ENCODE data around the gene GNMT. TPM values are rescaled to one million over a fixed set of nuclear protein-coding genes. Genes with fewer than 3 reads are reported as not detected.

Gene GNMT
- polyA plus RNA-seq, 1 of the 3 experiments (the other 2 are of a cell fraction), result 2.0 TPM

DNA sequence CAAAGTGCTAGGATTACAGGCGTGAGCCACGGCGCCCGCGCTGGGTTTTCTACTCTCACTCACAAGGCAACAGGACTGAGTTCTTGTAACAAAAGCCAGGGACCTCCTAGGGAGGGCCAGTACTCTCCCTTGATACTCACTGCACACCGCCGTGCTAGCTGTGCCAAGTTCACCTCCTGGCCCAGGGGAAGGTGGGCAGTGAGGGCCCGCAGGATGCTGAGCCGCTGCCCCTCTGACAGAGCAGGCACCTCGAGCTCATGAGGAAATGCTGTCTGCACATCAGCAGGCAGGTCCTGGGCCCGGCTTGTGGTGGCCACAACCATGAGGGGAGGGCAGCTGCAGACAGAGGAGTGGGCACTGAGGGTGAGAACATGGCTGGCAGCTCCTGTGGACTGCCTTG, 6.7 kb downstream of the GNMT start:
- WGBS (ENCODE audit: low lambda C conversion rate), result 98% methylated on average over 11 of the region's 11 CpGs

More for the DNA sequence above, 6.7 kb downstream of the GNMT start:
- Histone ChIP-seq H3K4me2 (no peak overlapping the region), H3K4me3 (ENCODE audit: low read depth in 2 of 2, low read length in 1 of 2) (no peak overlapping the region), H3K36me3 (replicated peaks in 1 of 2; ENCODE audit: control insufficient read depth in 1 of 2, insufficient read depth in 2 of 2, low read length in 1 of 2) (peaks cover 0 to 41% of the 10 kb centered on the region in 2 experiments), H3K27me3 (ENCODE audit: insufficient read depth) (no peaks in the 10 kb centered on the region), H3K9me2 (no peaks in the 10 kb centered on the region), H3K4me1 (ENCODE audit: control insufficient read depth in 1 of 2, insufficient read depth in 2 of 2, low read depth in 1 of 2, low read length in 1 of 2) (peaks cover 0 to 9% of the 10 kb centered on the region in 2 experiments; a peak in 3 of 4 replicates), H3K9me3 (no peaks in the 10 kb centered on the region), H2AFZ (ENCODE audit: low read depth) (no peak overlapping the region), H3F3A (replicated peaks; ENCODE audit: insufficient read depth) (peaks cover 6% of the 10 kb centered on the region), H3K27ac (ENCODE audit: low read depth in 2 of 2, low read length in 1 of 2) (no peak overlapping the region), H3K79me2 (ENCODE audit: insufficient read depth) (no peaks in the 10 kb centered on the region), H3K9ac (no peak overlapping the region), H4K20me1 (ENCODE audit: insufficient read depth) (no peaks in the 10 kb centered on the region)
- CTCF ChIA-PET, result interaction anchor here (1.3 kb wide), 1 partner anchor 12 kb away, joined by 4 read pairs; the partner anchor contains the start of gene PEX6
- POLR2A ChIA-PET, result no interaction called here
- DNase-seq, result no peak
- TF ChIP-seq SMC3 (IDR thresholded peaks at IDR 0.05; ENCODE audit: low read depth, low read length) (no peak), NRF1 (IDR thresholded peaks at IDR 0.05; ENCODE audit: low read depth, low read length) (no peak), CTCF (IDR thresholded peaks at IDR 0.05) (no peak), RXRA (IDR thresholded peaks at IDR 0.05; ENCODE audit: borderline replicate concordance, low read depth) (no peak), EP300 (IDR thresholded peaks at IDR 0.05; ENCODE audit: borderline replicate concordance in 1 of 2, low read depth in 1 of 2, low read length in 1 of 2) (no peak), ZBTB33 (IDR thresholded peaks at IDR 0.05; ENCODE audit: borderline replicate concordance, low read depth) (no peak)
- TF ChIP-seq, protein P1, sequence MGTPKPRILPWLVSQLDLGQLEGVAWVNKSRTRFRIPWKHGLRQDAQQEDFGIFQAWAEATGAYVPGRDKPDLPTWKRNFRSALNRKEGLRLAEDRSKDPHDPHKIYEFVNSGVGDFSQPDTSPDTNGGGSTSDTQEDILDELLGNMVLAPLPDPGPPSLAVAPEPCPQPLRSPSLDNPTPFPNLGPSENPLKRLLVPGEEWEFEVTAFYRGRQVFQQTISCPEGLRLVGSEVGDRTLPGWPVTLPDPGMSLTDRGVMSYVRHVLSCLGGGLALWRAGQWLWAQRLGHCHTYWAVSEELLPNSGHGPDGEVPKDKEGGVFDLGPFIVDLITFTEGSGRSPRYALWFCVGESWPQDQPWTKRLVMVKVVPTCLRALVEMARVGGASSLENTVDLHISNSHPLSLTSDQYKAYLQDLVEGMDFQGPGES (IDR thresholded peaks at IDR 0.05; ENCODE audit: low read depth, low read length), result no peak
- TF ChIP-seq, protein P2, sequence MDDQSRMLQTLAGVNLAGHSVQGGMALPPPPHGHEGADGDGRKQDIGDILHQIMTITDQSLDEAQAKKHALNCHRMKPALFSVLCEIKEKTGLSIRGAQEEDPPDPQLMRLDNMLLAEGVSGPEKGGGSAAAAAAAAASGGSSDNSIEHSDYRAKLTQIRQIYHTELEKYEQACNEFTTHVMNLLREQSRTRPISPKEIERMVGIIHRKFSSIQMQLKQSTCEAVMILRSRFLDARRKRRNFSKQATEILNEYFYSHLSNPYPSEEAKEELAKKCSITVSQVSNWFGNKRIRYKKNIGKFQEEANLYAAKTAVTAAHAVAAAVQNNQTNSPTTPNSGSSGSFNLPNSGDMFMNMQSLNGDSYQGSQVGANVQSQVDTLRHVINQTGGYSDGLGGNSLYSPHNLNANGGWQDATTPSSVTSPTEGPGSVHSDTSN (IDR thresholded peaks at IDR 0.05), result no peak

Measured in SK-N-SH (cell line).